Epithelial cell of proximal tubule (primary cell): ENCODE measurements around the gene TBC1D7. TPM values are rescaled to one million over a fixed set of nuclear protein-coding genes. Genes with fewer than 3 reads are reported as not detected.
A peak's percentile ranks its signal among the peaks of the same experiment; 100 is the strongest.

ENCODE experiments used
- DNase-seq: peaks from one replicate; pipeline ENCODE4 v3.0.0-alpha.2; 2011; ENCODE audit warnings: low read depth
- H3K4me3 ChIP-seq: 2 replicates; pipeline ENCODE4 v1.5.1; 2011; ENCODE audit warnings: low read depth, mild to moderate bottlenecking, low read length
- total RNA-seq: library from RNA; depleted of rRNA; stranded (reverse); fragments of >200 nt; gene quantifications from 2 replicates; pipeline ENCODE4 v1.2.3, GENCODE V29; 2015
- TF ChIP-seq, protein P1 (sequence below): conservative IDR thresholded peaks from 2 replicates; pipeline ENCODE4 v1.5.1; 2012; ENCODE audit warnings: low read depth, mild to moderate bottlenecking, low read length

TBC1D7 gene
- total RNA-seq, 1 donor from 2014 or later, result 20.3 TPM

DNA sequence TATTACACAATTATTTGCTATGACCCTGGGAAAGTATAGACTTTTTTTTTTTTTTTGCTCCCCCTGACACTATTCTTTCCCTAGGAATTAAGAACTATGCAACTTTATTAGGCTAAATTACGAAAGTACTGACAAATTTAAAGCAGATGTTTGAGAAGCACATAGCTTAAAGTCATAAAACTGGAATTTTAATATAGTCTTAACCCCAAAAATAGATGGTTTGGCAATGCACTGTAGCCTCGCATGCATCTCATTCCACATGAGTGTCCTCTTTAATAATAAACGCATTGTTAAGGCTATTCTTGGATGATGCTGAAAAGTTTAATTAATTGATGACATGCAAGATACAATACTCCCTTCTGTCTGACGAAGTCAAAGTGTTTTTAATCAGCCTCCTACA is 49.3 kb downstream of the TBC1D7 start:
- no peak overlapping the region for H3K4me3 ChIP-seq
- TF ChIP-seq, protein P1, sequence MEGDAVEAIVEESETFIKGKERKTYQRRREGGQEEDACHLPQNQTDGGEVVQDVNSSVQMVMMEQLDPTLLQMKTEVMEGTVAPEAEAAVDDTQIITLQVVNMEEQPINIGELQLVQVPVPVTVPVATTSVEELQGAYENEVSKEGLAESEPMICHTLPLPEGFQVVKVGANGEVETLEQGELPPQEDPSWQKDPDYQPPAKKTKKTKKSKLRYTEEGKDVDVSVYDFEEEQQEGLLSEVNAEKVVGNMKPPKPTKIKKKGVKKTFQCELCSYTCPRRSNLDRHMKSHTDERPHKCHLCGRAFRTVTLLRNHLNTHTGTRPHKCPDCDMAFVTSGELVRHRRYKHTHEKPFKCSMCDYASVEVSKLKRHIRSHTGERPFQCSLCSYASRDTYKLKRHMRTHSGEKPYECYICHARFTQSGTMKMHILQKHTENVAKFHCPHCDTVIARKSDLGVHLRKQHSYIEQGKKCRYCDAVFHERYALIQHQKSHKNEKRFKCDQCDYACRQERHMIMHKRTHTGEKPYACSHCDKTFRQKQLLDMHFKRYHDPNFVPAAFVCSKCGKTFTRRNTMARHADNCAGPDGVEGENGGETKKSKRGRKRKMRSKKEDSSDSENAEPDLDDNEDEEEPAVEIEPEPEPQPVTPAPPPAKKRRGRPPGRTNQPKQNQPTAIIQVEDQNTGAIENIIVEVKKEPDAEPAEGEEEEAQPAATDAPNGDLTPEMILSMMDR, result no peak

DNA sequence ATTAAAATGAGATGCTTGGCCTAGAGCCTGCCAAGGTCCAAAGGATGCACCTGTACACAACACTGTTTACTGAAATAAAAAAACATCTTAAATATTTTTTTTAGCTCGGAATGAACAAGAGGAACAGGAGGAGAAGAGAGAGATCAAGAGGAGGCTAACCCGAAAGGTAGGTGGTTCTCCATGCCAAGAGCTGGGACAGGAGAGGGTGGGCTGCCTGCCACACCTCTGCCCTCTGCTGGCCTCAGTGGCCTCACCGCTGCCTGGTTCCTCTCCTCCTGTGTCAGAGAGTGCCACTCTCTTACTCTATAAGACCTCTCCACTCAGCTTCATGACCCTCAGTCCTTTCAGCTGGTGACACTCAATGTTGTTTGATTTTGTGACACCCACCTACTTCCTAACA is 50.2 kb downstream of the TBC1D7 start:
- TF ChIP-seq, protein P1, result peak; percentile 43
- no peak overlapping the region for H3K4me3 ChIP-seq
- DNase-seq, result no peak

More for the DNA sequence above, 49.3 kb downstream of the TBC1D7 start:
- no peak for DNase-seq

DNA sequence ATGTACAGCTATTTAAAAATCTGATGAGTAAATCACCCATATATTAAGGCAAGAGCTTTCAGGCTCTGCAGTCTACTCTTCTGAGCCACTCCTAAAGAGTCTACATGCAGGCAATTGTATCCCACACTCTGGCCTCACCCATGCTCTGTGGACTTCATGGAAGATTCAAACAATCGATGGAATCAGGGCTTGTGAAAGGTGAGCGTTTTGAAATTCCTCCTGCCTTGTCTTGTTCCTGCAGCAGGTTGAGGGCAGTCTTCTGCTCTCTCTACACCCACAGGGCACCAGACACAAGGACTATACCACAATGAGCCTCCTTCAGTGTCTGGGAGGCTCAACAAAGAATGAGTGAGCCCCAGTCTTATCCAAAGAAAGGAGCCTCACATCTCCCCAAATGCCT is 51.1 kb downstream of the TBC1D7 start:
- TF ChIP-seq, protein P1, result no peak
- no peak for DNase-seq
- H3K4me3 ChIP-seq, result no peak overlapping the region

DNA sequence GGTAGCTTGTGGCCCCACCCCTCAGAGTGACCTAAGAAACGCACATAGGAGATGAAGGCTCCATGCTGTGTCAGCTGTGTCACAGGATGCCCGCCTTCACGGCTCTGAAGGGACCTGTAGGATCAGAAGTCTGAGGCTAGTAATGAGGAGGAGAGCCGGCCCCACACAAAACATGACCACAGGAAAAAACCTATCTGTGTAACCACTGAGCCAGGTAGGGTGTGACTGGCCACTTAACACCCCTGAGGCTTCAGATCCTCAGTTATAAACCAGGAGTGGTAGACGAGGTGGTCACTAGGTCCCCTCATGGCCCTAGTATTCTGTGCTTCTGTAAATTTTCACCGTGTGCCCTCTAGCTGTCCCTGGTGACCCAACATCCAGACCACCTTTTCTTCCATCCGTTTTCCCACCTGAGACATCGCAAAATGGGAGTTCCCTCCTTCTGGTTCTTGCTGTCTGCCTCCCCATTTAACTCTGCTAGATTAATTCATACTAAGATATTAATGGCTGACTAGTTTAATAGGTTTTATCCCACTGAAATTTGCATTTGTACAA is 52.8 kb downstream of the TBC1D7 start:
- DNase-seq, result no peak
- H3K4me3 ChIP-seq, result no peak overlapping the region
- TF ChIP-seq, protein P1, result no peak

DNA sequence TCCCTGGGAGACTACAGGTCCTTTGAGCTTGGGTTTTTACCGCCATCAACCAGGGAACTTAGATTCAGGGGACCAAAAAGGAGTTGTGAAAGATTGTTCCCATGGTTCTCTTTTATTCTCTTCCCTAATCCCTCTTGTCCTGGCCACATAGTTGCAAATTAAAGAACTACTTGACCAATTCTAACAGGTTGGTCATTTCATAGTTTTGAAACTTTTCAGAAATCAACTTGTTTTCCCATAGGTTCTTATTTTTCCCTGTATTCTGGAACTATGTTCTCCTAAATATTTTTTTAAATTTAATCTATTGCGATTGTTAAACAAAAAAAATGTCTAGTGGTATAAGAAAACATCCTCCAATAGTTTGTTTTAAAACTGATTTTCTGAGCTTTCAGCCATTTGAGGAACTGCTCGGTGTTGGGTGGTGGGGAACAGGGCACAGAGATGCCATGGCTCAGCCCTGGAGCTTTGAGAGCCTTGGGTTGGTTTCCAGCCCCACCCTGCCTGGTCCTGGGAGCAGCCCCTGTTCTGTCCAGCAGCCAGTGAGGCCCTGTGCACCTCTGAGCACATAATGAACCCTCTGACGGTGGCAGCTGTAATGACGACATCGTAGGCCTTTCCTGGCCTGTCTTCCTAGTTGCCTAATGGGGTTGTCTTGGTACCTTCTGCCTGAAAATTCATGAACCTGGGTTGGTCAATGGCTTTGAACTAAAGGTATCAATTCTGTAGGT is 53.5 kb downstream of the TBC1D7 start:
- TF ChIP-seq, protein P1, result no peak
- H3K4me3 ChIP-seq, result no peak overlapping the region
- no peak for DNase-seq

DNA sequence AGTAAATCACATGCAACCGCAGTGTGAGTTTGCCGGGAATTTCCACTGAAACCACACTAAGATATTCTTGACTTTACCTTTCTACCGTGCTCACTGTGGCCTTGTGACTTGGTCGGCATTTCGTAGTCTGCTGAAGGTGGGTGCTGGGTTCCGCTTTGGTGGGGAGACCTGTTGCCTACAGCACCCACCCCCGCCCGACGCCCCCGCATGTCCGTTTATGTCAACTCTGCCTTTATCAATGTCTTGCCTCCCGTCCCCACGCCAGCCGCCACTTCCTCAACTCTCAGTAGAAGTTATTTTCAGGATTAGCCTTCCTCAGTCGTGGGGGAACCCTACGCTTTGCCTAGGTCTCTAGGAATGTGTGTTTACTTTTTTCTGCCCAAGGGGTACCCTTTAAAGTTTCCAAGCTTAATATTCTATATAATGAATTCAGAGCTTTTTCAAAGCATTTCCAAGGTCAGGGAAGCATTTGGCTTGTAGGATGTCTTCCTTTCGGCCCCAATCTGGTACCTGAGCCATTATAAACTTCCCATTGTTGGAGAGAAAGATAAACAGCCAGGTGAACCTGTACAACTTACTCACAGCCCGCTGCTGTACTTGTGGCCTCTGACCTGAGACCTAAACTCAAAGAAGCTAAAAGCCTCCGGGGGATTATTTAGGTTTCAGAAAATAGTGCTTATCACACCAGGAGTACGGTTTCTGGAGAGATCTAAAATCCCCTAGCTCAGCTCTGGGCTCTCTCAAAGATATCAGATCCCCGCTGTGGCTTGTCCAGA is 54.2 kb downstream of the TBC1D7 start:
- TF ChIP-seq, protein P1, result no peak
- no peak for DNase-seq
- no peak overlapping the region for H3K4me3 ChIP-seq
